GM18861 (cell line): ENCODE results near the gene CLDN17.

Source experiments
- ATAC-seq: cut with Tn5 transposase; IDR thresholded peaks from one replicate; pipeline ENCODE4 v1.9.1; 2021; ENCODE audit not compliant: unreplicated experiment

The CLDN17 gene, protein sequence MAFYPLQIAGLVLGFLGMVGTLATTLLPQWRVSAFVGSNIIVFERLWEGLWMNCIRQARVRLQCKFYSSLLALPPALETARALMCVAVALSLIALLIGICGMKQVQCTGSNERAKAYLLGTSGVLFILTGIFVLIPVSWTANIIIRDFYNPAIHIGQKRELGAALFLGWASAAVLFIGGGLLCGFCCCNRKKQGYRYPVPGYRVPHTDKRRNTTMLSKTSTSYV

DNA sequence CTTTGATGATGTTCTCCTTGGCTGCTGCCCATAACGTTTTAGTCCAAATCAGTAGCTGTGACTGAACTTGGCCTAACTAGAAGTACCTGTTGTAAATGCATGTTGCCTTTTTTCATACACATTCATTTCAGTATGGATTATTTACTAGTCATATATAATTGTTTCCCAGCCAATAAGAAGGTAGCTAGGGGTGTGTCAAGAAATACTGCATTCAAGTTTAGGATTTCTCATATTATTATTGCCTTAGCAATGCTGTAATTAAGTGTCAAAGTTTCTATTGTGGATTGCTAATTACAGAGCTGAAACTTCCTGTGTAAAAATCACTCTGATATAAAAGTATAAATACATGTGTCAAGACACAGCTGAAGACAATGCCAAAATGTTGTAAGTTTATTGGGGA is at the start of gene CLDN17:
Gene CLDN17 (minus strand): TSS at position 101 of the 400 bp plus-strand sequence. CDS start 188 bp downstream, outside the sequence.
- ATAC-seq, result no peak

DNA sequence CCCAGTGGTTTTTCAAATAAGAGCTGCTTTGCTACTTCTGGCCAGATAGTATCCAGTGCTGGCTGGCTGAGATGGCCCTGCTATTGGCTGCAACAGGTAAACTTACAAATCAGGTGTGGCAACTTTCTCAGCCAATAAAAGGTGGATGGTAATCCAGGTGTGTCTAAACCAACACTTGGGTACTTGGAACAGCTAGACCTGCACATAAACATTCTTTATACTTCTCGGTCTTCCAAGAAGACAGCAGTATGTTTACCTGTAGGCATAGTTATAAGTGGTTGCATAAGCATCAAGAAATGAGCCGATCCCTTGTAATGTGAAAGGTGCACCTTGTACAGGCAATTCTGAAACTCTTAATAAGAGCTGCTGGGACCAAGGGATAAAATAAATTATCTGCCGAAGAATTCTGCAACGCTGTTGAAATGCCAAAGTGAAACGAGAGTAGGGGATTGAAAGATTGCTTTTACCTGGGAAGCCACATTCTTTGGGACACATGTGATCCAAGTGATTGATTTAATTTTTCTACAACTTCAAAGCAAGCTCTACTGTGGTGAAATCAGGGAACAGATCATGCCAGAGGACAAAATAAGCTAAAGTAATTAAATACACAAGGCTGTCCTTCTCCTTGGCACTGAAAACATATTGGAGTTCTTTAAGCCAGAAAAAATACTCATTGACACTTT is 49.6 kb upstream of the CLDN17 start, which contains the start of gene CLDN8:
Gene CLDN8 (minus strand): TSS at position 57 of the 683 bp plus-strand sequence. CDS start 172 bp downstream, outside the sequence.
- no peak for ATAC-seq

DNA sequence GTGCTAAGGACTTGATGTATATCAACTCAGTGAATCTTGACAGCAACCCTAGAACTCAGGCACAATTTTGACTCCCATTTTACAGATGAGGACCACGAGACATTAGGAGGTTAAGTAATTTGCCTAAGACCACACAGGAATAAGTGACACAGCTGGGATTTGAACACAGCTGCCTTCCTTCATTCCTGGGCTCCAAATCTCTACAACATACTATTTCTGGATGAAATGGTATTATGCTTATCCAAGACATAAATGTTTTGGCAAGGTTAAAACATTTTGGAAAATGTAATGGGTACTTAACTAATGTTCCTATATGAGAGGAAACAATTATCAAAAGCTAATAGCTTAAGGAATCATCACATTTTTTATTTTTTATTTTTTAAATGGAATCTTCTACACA is 44.5 kb upstream of the CLDN17 start:
- no peak for ATAC-seq

DNA sequence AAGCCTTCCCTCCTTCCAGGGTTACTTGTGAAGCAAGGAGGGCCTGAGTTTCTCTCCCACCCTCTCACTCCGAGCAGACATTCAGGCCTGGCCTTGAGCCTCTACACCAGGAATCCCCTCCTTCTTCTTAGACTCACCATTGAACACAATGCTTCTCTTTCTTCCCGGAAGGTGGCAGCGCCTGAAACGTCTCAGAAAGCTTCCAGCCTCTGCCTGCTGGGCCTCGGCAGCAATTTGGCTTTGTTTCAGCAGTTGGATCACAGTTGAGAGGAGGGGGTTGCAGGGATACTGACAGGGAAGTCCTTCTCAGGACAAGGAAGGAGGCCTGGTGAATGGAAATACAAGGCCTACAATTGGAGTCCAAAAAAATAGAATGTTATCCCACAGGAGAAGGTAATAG is 43.0 kb upstream of the CLDN17 start:
- ATAC-seq, result no peak

DNA sequence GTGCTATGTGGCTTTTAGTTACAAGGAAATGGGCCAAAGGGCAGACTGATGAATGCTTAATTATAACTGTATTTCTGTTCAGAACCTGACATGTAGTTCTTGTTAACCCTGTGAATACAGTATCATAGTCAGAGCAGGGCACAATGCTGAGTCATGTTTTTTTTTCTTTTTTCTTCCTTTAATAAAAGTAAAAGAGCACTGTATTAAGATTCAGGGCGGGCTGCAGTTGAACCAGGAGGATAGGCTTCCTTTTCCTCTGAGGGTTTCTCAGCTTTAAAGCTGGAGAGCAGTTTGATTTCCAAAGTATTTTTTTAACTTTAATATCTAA is 40.6 kb upstream of the CLDN17 start:
- ATAC-seq, result no peak

DNA sequence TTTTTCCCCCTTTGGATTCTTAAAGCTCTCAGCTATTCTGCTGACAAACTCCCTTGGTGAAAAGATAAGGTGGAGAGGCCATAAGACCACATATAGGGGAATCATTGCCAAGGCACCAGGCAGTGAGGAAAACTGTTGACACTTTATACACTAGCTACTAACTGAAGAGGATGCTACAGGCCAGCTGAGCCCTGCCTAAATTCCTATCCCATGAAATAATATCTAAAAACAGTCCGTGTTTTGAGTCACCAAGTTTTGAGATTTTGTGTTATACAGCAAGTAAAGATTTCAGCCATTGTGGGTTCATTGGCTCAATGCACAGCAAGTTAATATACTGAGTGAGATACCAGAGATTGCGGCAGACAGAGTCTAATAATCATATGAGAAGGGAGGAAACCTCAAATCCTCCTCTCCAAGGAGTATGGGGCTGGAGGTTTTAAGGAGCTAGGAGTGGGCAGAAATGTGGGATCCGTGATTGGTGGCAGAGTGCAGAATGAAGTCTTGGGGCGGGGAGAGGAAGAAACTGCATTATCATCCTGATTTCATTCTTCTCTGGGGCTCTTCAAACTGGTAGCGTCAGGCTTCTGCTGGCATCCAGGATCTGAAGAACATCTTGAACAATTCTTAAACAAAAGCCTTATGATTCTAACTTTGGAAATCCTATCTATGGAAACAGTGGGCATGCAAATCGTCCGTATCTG is 40.1 kb upstream of the CLDN17 start:
- ATAC-seq, result no peak

DNA sequence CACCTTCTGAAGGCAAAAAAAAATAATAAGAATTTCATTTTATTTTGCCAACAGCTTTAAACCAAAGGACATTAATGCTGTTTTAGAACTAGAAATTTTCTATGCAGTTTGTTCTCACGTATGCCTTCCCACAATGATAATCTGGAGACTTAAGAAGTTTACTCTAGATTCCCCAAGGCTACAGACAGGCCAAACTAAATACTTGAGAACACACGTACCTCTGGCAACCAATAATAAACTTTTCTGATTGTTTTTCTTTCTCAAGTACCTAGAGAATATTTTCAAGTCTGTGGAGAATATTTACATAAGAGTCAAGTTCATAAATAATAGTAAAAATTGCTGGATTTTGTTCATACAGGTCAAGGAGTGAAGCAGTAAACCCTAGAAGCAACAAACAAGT is 33.4 kb upstream of the CLDN17 start:
- no peak for ATAC-seq

DNA sequence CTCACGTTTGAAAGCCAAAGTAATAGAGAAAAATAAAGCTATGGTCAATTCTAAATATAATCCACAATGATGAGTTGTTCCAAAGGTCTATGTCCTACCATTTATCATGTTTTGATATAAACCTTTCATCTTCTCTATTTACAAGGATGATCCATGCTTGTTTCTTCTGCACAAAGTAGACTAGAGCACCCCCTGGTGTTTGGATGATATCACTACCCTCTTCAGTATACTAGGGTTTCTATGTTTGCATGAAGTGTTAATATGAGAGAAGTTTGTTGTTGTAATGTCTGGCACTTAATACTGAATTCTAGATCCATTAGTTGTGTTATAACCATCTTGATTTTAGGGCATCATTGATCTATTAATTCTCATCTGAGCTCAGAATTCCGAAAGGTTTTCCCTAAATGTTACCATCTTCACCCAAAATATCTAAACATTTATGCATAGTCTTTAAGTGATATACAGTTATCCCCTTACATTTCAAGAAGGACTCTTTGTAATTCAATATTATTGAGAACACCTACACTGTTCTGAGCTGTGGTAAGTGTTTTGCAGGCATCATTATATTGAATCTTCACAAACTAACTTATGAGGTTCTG is 28.2 kb upstream of the CLDN17 start:
- ATAC-seq, result no peak

DNA sequence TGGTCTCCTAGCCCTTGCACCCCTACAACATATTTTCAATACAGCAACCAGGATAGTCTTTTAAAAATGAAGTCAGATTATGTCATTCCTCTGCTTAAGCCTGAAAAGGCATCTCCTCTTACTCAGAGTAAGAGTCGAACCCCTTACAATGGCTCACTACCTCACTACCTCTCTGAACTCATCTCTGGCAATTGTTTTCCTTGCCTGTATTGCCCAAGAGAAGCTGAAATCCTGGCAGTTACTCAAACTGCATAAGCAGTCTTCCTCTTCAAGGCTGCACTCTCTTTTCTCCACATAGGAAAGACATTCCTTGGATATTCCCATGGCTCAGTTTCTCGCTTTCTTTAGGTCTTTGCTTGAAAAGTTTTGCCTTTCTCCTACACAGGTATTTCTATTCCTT is 26.6 kb upstream of the CLDN17 start:
- no peak for ATAC-seq

DNA sequence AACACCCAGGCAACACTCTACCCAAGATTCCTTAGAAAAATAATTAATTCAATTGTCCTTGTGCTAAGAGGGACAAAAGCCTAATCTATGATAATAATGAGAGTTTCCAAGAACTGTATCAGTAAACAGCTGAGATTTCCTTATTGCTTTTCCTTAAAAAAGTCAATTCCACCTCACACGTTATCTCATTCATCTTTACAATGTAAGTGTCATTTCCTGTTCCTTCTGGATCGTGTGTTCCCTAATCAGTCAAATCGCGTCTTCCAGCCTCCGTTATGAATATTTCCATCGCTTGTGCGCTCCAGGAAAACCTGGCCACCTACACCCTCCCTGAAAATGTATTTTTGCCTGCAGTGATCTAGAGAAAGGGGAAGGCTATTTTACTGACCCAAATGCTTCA is 23.9 kb upstream of the CLDN17 start:
- ATAC-seq, result no peak

DNA sequence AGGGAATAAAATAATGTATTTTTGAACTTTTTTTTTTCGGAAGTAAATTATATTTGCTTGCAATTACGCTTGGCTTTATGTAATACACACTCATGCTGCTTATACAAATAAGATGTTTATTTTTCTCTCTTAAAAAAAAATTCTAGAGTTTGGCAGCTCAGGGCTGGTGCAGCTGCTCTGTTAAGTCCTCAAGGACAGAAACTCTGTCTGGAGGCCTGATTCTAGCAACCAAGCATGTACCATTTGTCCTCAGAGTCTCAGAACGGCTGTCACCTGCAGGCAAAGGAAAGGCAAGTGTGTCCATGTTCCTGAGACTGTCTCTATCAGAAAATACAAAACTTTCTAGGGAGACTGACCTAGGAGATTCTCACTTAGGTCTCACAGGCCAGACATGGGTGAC is 23.2 kb upstream of the CLDN17 start:
- no peak for ATAC-seq

DNA sequence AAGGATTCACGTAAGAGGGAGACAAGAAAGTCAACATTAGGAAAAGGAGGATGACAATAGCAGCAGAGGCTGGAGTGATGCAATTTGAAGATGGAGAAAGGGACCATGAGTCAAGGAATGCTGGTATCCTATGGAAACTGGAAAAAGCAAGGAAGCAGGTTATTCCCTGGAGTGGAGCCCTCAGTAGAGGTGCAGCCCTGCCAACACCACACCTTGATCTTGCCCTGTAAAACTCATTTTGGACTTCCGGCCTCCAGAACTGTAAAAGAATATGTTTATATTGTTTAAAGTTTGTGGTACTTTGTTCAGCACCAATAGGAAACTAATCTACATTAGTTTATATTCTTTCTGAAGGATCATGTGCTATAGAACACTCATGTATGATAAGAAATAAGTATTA is 19.6 kb upstream of the CLDN17 start:
- no peak for ATAC-seq

DNA sequence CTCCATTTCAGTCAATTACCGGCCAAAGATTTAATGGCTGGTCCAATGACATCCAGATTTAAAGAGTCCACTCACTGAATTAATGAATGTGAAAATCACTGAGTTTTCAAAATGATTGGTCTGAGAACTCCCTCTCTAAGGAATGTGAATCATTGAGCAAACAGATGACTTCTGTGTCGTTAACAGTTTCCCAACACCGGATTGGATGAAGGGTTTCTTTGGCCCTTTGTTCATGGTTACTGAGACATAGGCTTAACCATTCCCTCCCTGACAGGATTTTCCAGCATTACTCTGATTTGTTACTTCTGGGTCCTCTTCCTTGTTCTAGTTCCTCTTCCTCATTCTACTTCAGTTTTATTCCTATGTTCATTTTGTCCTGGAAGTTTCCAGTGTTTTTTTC is 1.5 kb upstream of the CLDN17 start:
- no peak for ATAC-seq

DNA sequence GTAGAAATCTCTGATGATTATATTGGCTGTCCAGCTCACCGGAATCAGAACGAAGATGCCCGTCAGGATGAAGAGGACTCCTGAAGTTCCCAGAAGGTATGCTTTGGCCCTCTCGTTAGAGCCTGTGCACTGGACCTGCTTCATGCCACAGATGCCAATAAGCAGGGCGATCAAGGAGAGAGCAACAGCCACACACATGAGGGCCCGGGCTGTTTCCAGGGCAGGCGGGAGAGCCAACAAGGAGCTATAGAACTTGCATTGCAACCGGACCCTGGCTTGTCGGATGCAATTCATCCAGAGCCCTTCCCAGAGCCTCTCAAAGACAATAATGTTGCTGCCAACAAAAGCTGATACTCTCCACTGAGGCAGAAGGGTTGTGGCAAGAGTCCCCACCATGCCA is 434 bp downstream of the CLDN17 start:
- ATAC-seq, result no peak

DNA sequence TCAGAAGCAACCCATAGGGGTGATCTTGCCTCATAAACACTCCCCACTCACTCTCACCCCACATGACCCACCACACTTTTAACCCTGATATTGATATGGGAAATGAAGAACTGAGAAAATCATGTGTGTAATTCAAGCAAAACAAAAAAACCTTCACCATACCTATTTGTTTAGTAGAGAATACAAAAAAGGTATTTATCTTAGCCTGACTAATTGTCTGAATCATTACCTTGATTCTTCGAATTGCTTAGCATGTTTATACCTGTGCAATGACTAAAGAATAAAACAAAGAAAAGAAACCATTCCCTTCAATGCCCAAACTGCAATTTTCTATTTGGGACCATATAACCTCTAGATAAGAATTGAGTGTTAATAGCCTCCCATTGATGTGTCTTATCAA is 1.8 kb downstream of the CLDN17 start:
- ATAC-seq, result no peak

DNA sequence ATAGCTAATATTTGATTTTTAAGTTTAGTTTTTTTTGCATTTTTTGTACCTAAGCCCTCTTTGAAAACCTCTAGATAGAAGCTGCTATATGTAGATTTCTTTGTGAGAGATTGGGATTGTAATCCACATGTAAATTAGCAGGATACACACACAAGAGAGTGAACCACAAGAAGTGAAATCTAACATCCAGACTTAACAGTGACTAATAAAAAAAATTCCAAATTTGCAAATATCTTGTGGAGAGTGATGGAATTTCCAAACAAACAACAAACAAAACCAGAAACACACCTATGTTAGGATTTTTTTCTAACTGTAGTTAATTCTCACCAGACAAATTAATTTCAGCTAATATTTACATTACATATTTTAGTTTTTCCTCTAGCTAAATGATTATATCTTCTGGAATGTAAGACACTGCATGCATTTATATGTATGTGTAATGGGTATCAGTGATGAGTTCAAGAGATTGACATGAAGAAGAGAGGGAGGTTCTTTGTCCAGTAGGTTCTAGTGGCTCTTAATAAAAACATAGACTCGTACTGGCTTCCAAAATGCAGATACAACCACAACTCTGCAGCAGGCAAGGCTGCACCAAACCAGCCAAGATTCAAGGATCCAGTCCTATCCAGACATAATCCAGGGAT is 12.8 kb downstream of the CLDN17 start:
- ATAC-seq, result no peak

DNA sequence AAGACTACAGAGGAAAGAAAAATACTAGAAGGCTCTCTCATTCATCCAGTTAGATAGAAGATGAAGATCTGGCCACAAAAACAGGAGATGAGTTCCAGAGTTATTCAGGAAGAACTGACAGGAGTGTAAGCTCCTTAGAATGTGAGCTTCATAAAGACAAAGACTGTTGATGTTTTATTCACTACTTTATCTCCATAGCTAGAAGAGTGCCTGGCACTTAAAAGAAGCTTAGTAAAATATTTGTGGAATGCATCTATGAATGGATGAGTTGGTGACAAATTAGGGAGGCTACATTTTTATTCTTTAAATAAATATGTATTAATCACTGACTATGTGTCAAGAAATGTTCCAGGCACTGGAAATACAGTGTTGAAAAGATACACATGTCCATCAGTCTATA is 13.8 kb downstream of the CLDN17 start:
- ATAC-seq, result no peak

DNA sequence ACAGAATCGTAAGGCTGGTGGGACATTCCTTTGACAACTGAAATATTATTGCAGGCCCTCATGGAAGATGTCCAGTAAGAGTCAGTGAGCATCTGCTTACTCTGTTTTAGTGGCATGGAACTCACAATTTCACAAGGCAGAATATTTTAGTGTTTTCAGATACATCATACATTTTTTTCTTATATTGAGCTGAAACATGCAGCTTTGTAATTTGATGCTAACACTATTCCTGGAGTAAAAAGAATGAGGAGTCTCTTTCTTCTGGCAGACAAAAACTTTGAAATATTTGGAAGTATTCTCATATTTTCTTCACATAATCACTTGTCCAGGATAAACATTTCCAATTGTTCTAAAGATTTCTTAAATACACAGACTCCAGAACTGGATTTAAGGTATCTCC is 17.7 kb downstream of the CLDN17 start:
- no peak for ATAC-seq

DNA sequence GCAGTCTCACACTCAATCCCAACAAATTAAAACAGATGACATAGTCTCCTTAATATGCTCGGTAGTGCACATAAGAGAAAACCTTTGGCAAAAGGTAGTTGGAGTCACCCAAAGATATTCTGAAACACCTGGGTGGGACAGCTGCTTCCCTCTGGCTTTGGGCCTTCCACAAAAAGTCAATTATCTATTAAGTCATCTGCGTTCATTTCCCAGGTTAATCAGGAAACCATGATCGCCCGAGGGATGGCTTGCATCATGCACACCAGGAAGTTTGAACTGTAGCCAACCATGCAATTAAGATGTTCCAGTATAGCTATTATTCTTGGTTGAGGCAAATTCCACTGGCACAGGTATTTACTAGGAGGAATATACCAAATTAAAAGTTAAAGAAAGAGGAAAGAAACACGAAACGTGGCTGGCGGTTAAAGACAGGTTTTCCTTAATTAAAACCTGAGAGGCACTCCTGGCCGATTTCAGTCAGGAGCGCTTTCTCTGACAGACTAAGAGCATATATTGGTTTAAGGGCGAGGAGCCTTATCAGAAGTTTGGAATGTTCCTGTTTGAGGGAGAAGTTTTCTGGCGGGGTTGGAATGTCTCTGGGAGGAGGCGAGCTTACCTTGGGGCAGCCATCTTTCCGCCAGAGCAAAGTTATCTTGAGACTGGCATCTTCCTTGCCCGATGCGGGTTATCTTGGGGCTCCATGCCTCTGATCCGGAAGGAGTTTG is 19.9 kb downstream of the CLDN17 start:
- ATAC-seq, result no peak

DNA sequence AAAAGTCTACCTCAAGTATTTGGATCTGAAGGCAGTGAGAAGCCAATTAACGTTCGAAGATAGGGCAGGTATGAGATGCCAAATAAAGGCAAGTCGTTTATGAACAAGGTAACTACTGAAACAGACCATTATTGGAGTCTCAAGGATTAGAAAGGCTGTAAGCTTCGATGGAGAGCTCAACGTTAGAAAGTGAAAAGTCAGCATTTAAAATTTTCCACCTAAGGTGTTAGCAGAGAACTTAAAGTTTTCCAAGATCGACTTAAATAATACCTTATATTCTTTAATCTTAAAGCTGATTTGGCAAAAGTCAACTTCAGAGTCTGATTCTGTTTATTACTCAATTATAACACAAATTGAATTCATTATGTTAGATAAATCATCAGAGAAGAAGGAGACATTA is 28.1 kb downstream of the CLDN17 start:
- ATAC-seq, result no peak

DNA sequence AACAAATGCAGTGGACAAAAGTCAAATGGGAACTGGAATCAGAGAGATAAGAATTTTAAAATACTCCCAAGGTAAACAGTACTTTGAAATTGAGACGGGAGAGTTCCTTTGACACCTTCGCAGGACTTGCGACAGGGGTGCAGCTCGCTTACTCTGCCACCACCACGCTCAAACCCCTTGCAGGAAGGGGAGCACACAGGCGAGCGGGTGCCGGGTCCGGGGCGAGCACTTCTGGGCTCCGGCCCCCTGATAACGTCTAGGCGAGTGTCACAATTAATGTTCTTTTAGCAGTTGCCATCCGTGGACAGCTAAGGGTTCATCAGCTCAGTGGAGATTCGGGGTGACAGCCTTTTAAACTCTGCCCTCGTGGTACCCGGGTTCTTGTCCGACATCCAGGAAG is 37.4 kb downstream of the CLDN17 start:
- no peak for ATAC-seq
